HEK293 (cell line): ENCODE results near the gene MEG3.

Source experiments
- ZBTB21 ChIP-seq: fragments of 450-650 bp; formaldehyde crosslinking; IDR thresholded peaks from 2 replicates; pipeline ENCODE4 v1.5.1; 2017; ENCODE audit warnings: missing biosample characterization, missing genetic modification characterization
- ZBTB7A ChIP-seq: fragments of 450-650 bp; formaldehyde crosslinking; IDR thresholded peaks from 2 replicates; pipeline ENCODE4 v1.5.1; 2016; ENCODE audit warnings: low read depth, missing biosample characterization, missing genetic modification characterization
- ZNF10 ChIP-seq: fragments of 450-650 bp; formaldehyde crosslinking; IDR thresholded peaks from 2 replicates; pipeline ENCODE4 v1.5.1; 2017; ENCODE audit warnings: missing biosample characterization, missing genetic modification characterization
- ZNF140 ChIP-seq: fragments of 450-650 bp; formaldehyde crosslinking; IDR thresholded peaks from 2 replicates; pipeline ENCODE4 v1.5.1; 2016; ENCODE audit warnings: missing biosample characterization, missing genetic modification characterization
- ZNF274 ChIP-seq, 2 experiments: fragments of 200-500 bp in 1 of 2; fragments of 450-650 bp in 1 of 2; sonication (Bioruptor generic) in 1 of 2; formaldehyde crosslinking in 1 of 2; IDR thresholded peaks; 2 replicates each; pipeline versions ENCODE4 v1.5.1 to v1.6.1; 2014 to 2016; ENCODE audit warnings: borderline replicate concordance in 1 of 2, inconsistent platforms in 1 of 2, low read length in 1 of 2, missing biosample characterization in 1 of 2, missing genetic modification characterization in 1 of 2
- ZNF404 ChIP-seq: fragments of 450-650 bp; formaldehyde crosslinking; IDR thresholded peaks from 2 replicates; pipeline ENCODE4 v1.5.1; 2017; ENCODE audit warnings: missing biosample characterization, missing genetic modification characterization
- ZNF558 ChIP-seq: fragments of 450-650 bp; formaldehyde crosslinking; IDR thresholded peaks from 2 replicates; pipeline ENCODE4 v1.5.1; 2016; ENCODE audit warnings: missing biosample characterization, missing genetic modification characterization
- ZNF629 ChIP-seq: fragments of 450-650 bp; formaldehyde crosslinking; IDR thresholded peaks from 2 replicates; pipeline ENCODE4 v1.5.1; 2017; ENCODE audit warnings: missing biosample characterization, missing genetic modification characterization
- ZSCAN23 ChIP-seq: fragments of 450-650 bp; formaldehyde crosslinking; IDR thresholded peaks from 2 replicates; pipeline ENCODE4 v1.5.1; 2016; ENCODE audit warnings: missing biosample characterization, missing genetic modification characterization
- TF ChIP-seq, protein P1 (sequence below): fragments of 450-650 bp; formaldehyde crosslinking; IDR thresholded peaks from 2 replicates; pipeline ENCODE4 v1.5.1; 2016; ENCODE audit warnings: missing biosample characterization, missing genetic modification characterization
- TF ChIP-seq, protein P2 (sequence below): fragments of 450-650 bp; formaldehyde crosslinking; IDR thresholded peaks from 2 replicates; pipeline ENCODE4 v1.5.1; 2016; ENCODE audit warnings: missing biosample characterization, missing genetic modification characterization
- TF ChIP-seq, protein P3 (sequence below): fragments of 450-650 bp; formaldehyde crosslinking; IDR thresholded peaks from 2 replicates; pipeline ENCODE4 v1.5.1; 2016; ENCODE audit warnings: missing biosample characterization, missing genetic modification characterization
- TF ChIP-seq, protein P4 (sequence below): fragments of 450-650 bp; formaldehyde crosslinking; optimal IDR thresholded peaks from 2 replicates; pipeline ENCODE3; 2016; ENCODE audit warnings: missing biosample characterization, mild to moderate bottlenecking, missing genetic modification characterization
- TF ChIP-seq, protein P5 (sequence below): fragments of 450-650 bp; IDR thresholded peaks from 2 replicates; pipeline ENCODE4 v1.5.1; 2018; ENCODE audit warnings: missing biosample characterization, missing genetic modification characterization

DNA sequence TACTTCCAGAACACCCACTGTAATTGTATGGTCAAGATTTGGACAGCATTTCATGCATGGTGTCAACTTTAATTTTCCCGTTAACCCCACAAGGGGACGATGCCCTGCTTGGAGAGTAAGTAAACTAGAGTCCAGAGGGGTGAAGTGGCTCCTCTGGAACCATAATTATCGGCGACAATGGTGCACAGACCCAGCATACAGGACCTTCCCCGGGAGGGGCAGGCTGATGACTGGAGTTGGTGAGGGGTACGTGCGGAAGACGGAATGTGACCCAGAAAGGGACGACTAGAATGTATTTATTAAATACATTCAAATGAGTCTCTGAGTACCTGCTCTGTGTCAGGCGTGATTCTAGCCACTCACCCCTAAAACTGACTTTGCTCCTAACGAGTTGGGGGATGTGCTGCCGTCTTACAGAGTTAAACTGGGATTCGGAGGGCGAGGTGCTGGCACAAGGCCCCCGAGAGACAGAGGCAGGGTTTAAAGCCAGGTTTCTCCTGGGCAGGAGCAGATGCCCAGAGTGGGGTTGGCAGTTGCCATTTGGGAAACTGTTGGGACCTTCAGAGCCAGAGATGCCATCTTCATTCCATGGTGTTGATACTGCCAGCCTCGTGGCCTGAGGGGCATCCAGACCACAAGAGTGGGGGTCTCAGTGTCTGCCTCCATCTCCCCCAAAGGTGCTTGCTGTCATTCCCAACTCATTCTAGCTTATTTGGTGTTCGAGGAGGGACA, 66.7 kb downstream of the MEG3 start:
- TF ChIP-seq ZNF274 (IDR thresholded peaks at IDR 0.05; ENCODE audit: low read length) (no peak), ZNF274 (tag by site-specific recombination; IDR thresholded peaks at IDR 0.05; ENCODE audit: borderline replicate concordance) (no peak), ZNF140 (no peak), ZBTB7A (no peak), ZNF404 (tag by site-specific recombination) (no peak), ZBTB21 (tag by site-specific recombination) (no peak), ZNF10 (tag by site-specific recombination) (no peak), ZNF629 (tag by site-specific recombination) (no peak), ZSCAN23 (no peak), ZNF558 (tag by site-specific recombination) (no peak)
- TF ChIP-seq, protein P1, sequence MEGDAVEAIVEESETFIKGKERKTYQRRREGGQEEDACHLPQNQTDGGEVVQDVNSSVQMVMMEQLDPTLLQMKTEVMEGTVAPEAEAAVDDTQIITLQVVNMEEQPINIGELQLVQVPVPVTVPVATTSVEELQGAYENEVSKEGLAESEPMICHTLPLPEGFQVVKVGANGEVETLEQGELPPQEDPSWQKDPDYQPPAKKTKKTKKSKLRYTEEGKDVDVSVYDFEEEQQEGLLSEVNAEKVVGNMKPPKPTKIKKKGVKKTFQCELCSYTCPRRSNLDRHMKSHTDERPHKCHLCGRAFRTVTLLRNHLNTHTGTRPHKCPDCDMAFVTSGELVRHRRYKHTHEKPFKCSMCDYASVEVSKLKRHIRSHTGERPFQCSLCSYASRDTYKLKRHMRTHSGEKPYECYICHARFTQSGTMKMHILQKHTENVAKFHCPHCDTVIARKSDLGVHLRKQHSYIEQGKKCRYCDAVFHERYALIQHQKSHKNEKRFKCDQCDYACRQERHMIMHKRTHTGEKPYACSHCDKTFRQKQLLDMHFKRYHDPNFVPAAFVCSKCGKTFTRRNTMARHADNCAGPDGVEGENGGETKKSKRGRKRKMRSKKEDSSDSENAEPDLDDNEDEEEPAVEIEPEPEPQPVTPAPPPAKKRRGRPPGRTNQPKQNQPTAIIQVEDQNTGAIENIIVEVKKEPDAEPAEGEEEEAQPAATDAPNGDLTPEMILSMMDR (tag by site-specific recombination) = no peak
- TF ChIP-seq, protein P2, sequence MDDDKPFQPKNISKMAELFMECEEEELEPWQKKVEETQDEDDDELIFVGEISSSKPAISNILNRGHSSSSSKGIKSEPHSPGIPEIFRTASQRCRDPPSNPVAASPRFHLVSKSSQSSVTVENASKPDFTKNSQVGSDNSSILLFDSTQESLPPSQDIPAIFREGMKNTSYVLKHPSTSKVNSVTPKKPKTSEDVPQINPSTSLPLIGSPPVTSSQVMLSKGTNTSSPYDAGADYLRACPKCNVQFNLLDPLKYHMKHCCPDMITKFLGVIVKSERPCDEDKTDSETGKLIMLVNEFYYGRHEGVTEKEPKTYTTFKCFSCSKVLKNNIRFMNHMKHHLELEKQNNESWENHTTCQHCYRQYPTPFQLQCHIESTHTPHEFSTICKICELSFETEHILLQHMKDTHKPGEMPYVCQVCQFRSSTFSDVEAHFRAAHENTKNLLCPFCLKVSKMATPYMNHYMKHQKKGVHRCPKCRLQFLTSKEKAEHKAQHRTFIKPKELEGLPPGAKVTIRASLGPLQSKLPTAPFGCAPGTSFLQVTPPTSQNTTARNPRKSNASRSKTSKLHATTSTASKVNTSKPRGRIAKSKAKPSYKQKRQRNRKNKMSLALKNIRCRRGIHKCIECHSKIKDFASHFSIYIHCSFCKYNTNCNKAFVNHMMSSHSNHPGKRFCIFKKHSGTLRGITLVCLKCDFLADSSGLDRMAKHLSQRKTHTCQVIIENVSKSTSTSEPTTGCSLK (tag by site-specific recombination) = no peak
- TF ChIP-seq, protein P3, sequence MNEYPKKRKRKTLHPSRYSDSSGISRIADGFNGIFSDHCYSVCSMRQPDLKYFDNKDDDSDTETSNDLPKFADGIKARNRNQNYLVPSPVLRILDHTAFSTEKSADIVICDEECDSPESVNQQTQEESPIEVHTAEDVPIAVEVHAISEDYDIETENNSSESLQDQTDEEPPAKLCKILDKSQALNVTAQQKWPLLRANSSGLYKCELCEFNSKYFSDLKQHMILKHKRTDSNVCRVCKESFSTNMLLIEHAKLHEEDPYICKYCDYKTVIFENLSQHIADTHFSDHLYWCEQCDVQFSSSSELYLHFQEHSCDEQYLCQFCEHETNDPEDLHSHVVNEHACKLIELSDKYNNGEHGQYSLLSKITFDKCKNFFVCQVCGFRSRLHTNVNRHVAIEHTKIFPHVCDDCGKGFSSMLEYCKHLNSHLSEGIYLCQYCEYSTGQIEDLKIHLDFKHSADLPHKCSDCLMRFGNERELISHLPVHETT (tag by site-specific recombination) = no peak
- TF ChIP-seq, protein P4, sequence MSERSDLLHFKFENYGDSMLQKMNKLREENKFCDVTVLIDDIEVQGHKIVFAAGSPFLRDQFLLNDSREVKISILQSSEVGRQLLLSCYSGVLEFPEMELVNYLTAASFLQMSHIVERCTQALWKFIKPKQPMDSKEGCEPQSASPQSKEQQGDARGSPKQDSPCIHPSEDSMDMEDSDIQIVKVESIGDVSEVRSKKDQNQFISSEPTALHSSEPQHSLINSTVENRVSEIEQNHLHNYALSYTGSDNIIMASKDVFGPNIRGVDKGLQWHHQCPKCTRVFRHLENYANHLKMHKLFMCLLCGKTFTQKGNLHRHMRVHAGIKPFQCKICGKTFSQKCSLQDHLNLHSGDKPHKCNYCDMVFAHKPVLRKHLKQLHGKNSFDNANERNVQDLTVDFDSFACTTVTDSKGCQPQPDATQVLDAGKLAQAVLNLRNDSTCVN = no peak
- TF ChIP-seq, protein P5, sequence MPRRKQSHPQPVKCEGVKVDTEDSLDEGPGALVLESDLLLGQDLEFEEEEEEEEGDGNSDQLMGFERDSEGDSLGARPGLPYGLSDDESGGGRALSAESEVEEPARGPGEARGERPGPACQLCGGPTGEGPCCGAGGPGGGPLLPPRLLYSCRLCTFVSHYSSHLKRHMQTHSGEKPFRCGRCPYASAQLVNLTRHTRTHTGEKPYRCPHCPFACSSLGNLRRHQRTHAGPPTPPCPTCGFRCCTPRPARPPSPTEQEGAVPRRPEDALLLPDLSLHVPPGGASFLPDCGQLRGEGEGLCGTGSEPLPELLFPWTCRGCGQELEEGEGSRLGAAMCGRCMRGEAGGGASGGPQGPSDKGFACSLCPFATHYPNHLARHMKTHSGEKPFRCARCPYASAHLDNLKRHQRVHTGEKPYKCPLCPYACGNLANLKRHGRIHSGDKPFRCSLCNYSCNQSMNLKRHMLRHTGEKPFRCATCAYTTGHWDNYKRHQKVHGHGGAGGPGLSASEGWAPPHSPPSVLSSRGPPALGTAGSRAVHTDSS = no peak
